NCI-H2196 treated with DMSO at 0.1 percent for 48 hours (cell line): Measurements from ENCODE around the gene BTBD16.

ENCODE experiments used
- DNase-seq: peaks from one replicate; lab custom pipeline; 2025; ENCODE audit not compliant: unreplicated experiment; lab: John Stamatoyannopoulos, UW

Gene BTBD16

GRCh38 chr10:122273966-122274545 lies 3.0 kb downstream of the BTBD16 start:
- DNase-seq = no peak

GRCh38 chr10:122276611-122277208 lies 5.6 kb downstream of the BTBD16 start:
- no peak for DNase-seq

- DNase-seq = no peak
Observed at GRCh38 chr10:122277526-122278136, 6.5 kb downstream of the BTBD16 start.

GRCh38 chr10:122279725-122280141 lies 8.6 kb downstream of the BTBD16 start:
- DNase-seq = no peak

- DNase-seq = no peak
Observed at GRCh38 chr10:122280156-122280555, 9.1 kb downstream of the BTBD16 start.

GRCh38 chr10:122281018-122281626 lies 10.0 kb downstream of the BTBD16 start:
- no peak for DNase-seq

GRCh38 chr10:122281751-122282150 lies 10.7 kb downstream of the BTBD16 start:
- DNase-seq = no peak

GRCh38 chr10:122282253-122282671 lies 11.2 kb downstream of the BTBD16 start:
- no peak for DNase-seq

GRCh38 chr10:122282909-122283308 lies 11.8 kb downstream of the BTBD16 start:
- no peak for DNase-seq

- no peak for DNase-seq
Observed at GRCh38 chr10:122285506-122286444, 14.7 kb downstream of the BTBD16 start.

GRCh38 chr10:122286867-122287266 lies 15.8 kb downstream of the BTBD16 start:
- DNase-seq = no peak

GRCh38 chr10:122287570-122287969 lies 16.5 kb downstream of the BTBD16 start:
- DNase-seq = no peak

GRCh38 chr10:122288262-122288661 lies 17.2 kb downstream of the BTBD16 start:
- DNase-seq = no peak

GRCh38 chr10:122288917-122289316 lies 17.8 kb downstream of the BTBD16 start:
- no peak for DNase-seq

- DNase-seq = no peak
Observed at GRCh38 chr10:122290334-122290733, 19.2 kb downstream of the BTBD16 start.

GRCh38 chr10:122290833-122291532 lies 19.9 kb downstream of the BTBD16 start:
- no peak for DNase-seq

GRCh38 chr10:122291739-122292138 lies 20.6 kb downstream of the BTBD16 start:
- DNase-seq = no peak

- no peak for DNase-seq
Observed at GRCh38 chr10:122292376-122292775, 21.3 kb downstream of the BTBD16 start.

- DNase-seq = no peak
Observed at GRCh38 chr10:122293156-122293960, 22.3 kb downstream of the BTBD16 start.

GRCh38 chr10:122293961-122294380 lies 22.9 kb downstream of the BTBD16 start:
- DNase-seq = no peak
